GM23248 (cell line): Measurements from ENCODE around the gene KCTD1. TPM values are rescaled to one million over a fixed set of nuclear protein-coding genes. Genes with fewer than 3 reads are reported as not detected.

ENCODE experiments used
- DNase-seq: peaks from one replicate; pipeline ENCODE4 v3.0.0-alpha.2; 2015
- H2AFZ ChIP-seq: fragments of 200-600 bp; sonication (generic); 2 replicates; pipeline ENCODE4 v1.6.1; 2016; ENCODE audit warnings: antibody characterized with exemption
- H3F3A ChIP-seq: fragments of 200-600 bp; sonication (generic); 2 replicates; pipeline ENCODE4 v1.6.1; 2016; ENCODE audit warnings: mild to moderate bottlenecking, antibody characterized with exemption, mixed run types; ENCODE audit not compliant: insufficient read depth
- H3K27ac ChIP-seq: fragments of 200-600 bp; sonication (generic); 2 replicates; pipeline ENCODE4 v1.5.1; 2016; ENCODE audit warnings: mild to moderate bottlenecking
- H3K27me3 ChIP-seq: fragments of 200-600 bp; sonication (generic); replicated peaks from 2 replicates; pipeline ENCODE4 v1.6.1; 2016; ENCODE audit warnings: mild to moderate bottlenecking; ENCODE audit not compliant: insufficient read depth
- H3K36me3 ChIP-seq: fragments of 200-600 bp; sonication (generic); 2 replicates; pipeline ENCODE4 v1.6.1; 2016; ENCODE audit warnings: low read depth, mild to moderate bottlenecking
- H3K4me1 ChIP-seq: fragments of 200-600 bp; sonication (generic); 2 replicates; pipeline ENCODE4 v1.6.1; 2016; ENCODE audit warnings: mild to moderate bottlenecking; ENCODE audit not compliant: insufficient read depth
- H3K4me2 ChIP-seq: fragments of 200-600 bp; sonication (generic); one replicate; pipeline ENCODE4 v1.6.1; 2016; ENCODE audit warnings: mild to moderate bottlenecking; ENCODE audit not compliant: unreplicated experiment
- H3K4me3 ChIP-seq: fragments of 200-600 bp; sonication (generic); 2 replicates; pipeline ENCODE4 v1.5.1; 2016; ENCODE audit warnings: mild to moderate bottlenecking
- H3K79me2 ChIP-seq: fragments of 200-600 bp; sonication (generic); 2 replicates; pipeline ENCODE4 v1.6.1; 2016; ENCODE audit warnings: mild to moderate bottlenecking; ENCODE audit not compliant: insufficient read depth
- H3K9ac ChIP-seq: fragments of 200-600 bp; sonication (generic); 2 replicates; pipeline ENCODE4 v1.6.1; 2016; ENCODE audit warnings: mild to moderate bottlenecking
- H3K9me2 ChIP-seq: fragments of 200-600 bp; sonication (generic); 2 replicates; pipeline ENCODE4 v1.6.1; 2016; ENCODE audit warnings: mixed run types, mild to moderate bottlenecking, moderate library complexity; ENCODE audit not compliant: insufficient read depth
- H3K9me3 ChIP-seq: fragments of 200-600 bp; sonication (generic); one replicate; pipeline ENCODE4 v1.6.1; 2017; ENCODE audit warnings: low read depth
- H4K20me1 ChIP-seq: fragments of 200-600 bp; sonication (generic); 2 replicates; pipeline ENCODE4 v1.6.0; 2016; ENCODE audit not compliant: insufficient read depth
- EZH2 ChIP-seq: fragments of 200-600 bp; sonication (generic); IDR thresholded peaks from 2 replicates; pipeline ENCODE4 v1.6.1; 2018; ENCODE audit warnings: antibody characterized with exemption, mild to moderate bottlenecking; ENCODE audit not compliant: insufficient read depth, poor library complexity, severe bottlenecking
- EZH2phosphoT487 ChIP-seq: fragments of 200-600 bp; sonication (generic); IDR thresholded peaks from 2 replicates; pipeline ENCODE4 v1.6.1; 2018; ENCODE audit warnings: antibody characterized with exemption, moderate library complexity, mild to moderate bottlenecking, low read depth; ENCODE audit not compliant: insufficient read depth
- WGBS, 2 experiments: methylation state at CpG; one replicate each; pipeline ENCODE4 v1.1.6; 2015 to 2017; ENCODE audit warnings: low lambda C conversion rate in 2 of 2, low coverage in 1 of 2; ENCODE audit errors: missing lambda C conversion rate in 2 of 2; 5-methylcytosine and 5-hydroxymethylcytosine counted together
- in situ Hi-C: fragments of 300-500 bp; cut with MboI; formaldehyde crosslinking; loops from 2 replicates; pipeline ENCODE4 v1.15.0; 2020
- polyA plus RNA-seq: library from polyadenylated mRNA; unstranded; fragments of >200 nt; fragmentation: Nextera tagmentation; extraction: Ambion mirVana; gene quantifications from 2 replicates; pipeline ENCODE4 v1.2.1, GENCODE V29; 2016
- total RNA-seq: library from RNA; depleted of rRNA; stranded (reverse); fragments of >200 nt; shearing (Covaris generic); gene quantifications from 2 replicates; pipeline ENCODE4 v1.2.3, GENCODE V29; 2014

KCTD1 gene
- total and polyA plus RNA-seq, 2 experiments from 2014 or later: 5.7 to 17.9 TPM

GRCh38 chr18:26526966-26527234, 21.5 kb downstream of the KCTD1 start:
- Histone ChIP-seq H3F3A (no peaks in the 10 kb centered on the region), H3K4me1 (no peaks in the 10 kb centered on the region), H3K4me2 (no peak overlapping the region), H2AFZ (no peak overlapping the region), H3K9me2 (no peaks in the 10 kb centered on the region), H3K4me3 (no peak overlapping the region), H3K79me2 (peaks cover 5% of the 10 kb centered on the region), H4K20me1 (no peaks in the 10 kb centered on the region; the same call in 1 of the 2 replicates), H3K27me3 (no peaks in the 10 kb centered on the region), H3K36me3 (no peaks in the 10 kb centered on the region), H3K9ac (no peak overlapping the region), H3K9me3 (no peaks in the 10 kb centered on the region), H3K27ac (no peak overlapping the region)
- DNase-seq: no peak
- no peak for TF ChIP-seq EZH2phosphoT487
- TF ChIP-seq EZH2: no peak
- 97 to 99% methylated on average over 2 of the region's 2 CpGs for WGBS, 2 experiments
- in situ Hi-C loops: no loop called here

- no peak overlapping the region for H3K9ac ChIP-seq
- H3F3A ChIP-seq: no peaks in the 10 kb centered on the region
- H3K79me2 ChIP-seq: peaks cover 5% of the 10 kb centered on the region
- no peak overlapping the region for H2AFZ ChIP-seq
- no peaks in the 10 kb centered on the region for H3K9me2 ChIP-seq
- H3K27me3 ChIP-seq: no peaks in the 10 kb centered on the region
- no peak overlapping the region for H3K4me2 ChIP-seq
- no peak for DNase-seq
- no peaks in the 10 kb centered on the region for H3K4me1 ChIP-seq
- 87 to 89% methylated on average over 12 of the region's 12 CpGs for WGBS, 2 experiments
- no peaks in the 10 kb centered on the region for H3K36me3 ChIP-seq
- no peak overlapping the region for H3K4me3 ChIP-seq
- in situ Hi-C loops: no loop called here
- no peak for TF ChIP-seq EZH2
- no peak for TF ChIP-seq EZH2phosphoT487
- no peak overlapping the region for H3K27ac ChIP-seq
- H3K9me3 ChIP-seq: no peaks in the 10 kb centered on the region
- H4K20me1 ChIP-seq: no peaks in the 10 kb centered on the region; the same call in 1 of the 2 replicates
Measured at GRCh38 chr18:26526128-26526965, 22.0 kb downstream of the KCTD1 start.

- Histone ChIP-seq H3K9ac (no peak overlapping the region), H3K79me2 (peaks cover 7% of the 10 kb centered on the region), H4K20me1 (no peaks in the 10 kb centered on the region; the same call in 1 of the 2 replicates), H3K9me3 (no peaks in the 10 kb centered on the region), H3K4me3 (no peak overlapping the region), H3F3A (no peaks in the 10 kb centered on the region), H3K4me1 (no peaks in the 10 kb centered on the region), H2AFZ (no peak overlapping the region), H3K27me3 (no peaks in the 10 kb centered on the region), H3K4me2 (no peak overlapping the region), H3K9me2 (no peaks in the 10 kb centered on the region), H3K36me3 (no peaks in the 10 kb centered on the region), H3K27ac (no peak overlapping the region)
- in situ Hi-C loops: no loop called here
- TF ChIP-seq EZH2: no peak
- no peak for TF ChIP-seq EZH2phosphoT487
- WGBS, 2 experiments: 90% methylated on average over 4 of the region's 4 CpGs
- DNase-seq: no peak
Measured at GRCh38 chr18:26524504-26525351, 23.6 kb downstream of the KCTD1 start.

GRCh38 chr18:26524002-26524401, 24.4 kb downstream of the KCTD1 start:
- no peak for TF ChIP-seq EZH2phosphoT487
- TF ChIP-seq EZH2: no peak
- Histone ChIP-seq H3K4me3 (no peak overlapping the region), H3K36me3 (no peaks in the 10 kb centered on the region), H2AFZ (no peak overlapping the region), H3K27me3 (no peaks in the 10 kb centered on the region), H3K4me2 (no peak overlapping the region), H3K9me2 (no peaks in the 10 kb centered on the region), H3K79me2 (peaks cover 9% of the 10 kb centered on the region), H3F3A (no peaks in the 10 kb centered on the region), H4K20me1 (no peaks in the 10 kb centered on the region; the same call in 1 of the 2 replicates), H3K9me3 (no peaks in the 10 kb centered on the region), H3K4me1 (no peaks in the 10 kb centered on the region), H3K27ac (no peak overlapping the region), H3K9ac (no peak overlapping the region)
- in situ Hi-C loops: no loop called here
- WGBS, 2 experiments: 100% methylated on average over 2 of the region's 2 CpGs
- no peak for DNase-seq
